Liver (tissue), 2 donors: ENCODE data around the gene LIMS3.
"Not testable (repeated sequence)": the region's sequence is repeated elsewhere in the genome, so short reads cannot be mapped to it uniquely, and the experiment has no call there.

ENCODE experiments used
- RAD21 ChIP-seq, 2 donors: IDR thresholded peaks; 2 replicates each; pipeline ENCODE4 v1.6.1; 2016; ENCODE audit warnings: antibody characterized with exemption in 2 of 2, mild to moderate bottlenecking in 2 of 2
- REST ChIP-seq: IDR thresholded peaks from 2 replicates; pipeline ENCODE4 v1.6.1; 2016; ENCODE audit warnings: antibody characterized with exemption, mild to moderate bottlenecking
- TAF1 ChIP-seq: conservative IDR thresholded peaks from 2 replicates; pipeline ENCODE4 v1.6.1; 2016; ENCODE audit warnings: antibody characterized with exemption, mild to moderate bottlenecking
- donor health status: healthy.

- not testable (repeated sequence) for TF ChIP-seq TAF1; REST; RAD21 (IDR thresholded peaks at IDR 0.05)
Observed at GRCh38 chr2:109971710-109972109, 73.2 kb downstream of the LIMS3 start.
